Measurements from ENCODE around the gene EYS.
"Not testable (repeated sequence)": the region's sequence is repeated elsewhere in the genome, so short reads cannot be mapped to it uniquely, and the experiment has no call there.

EYS gene

GRCh38 chr6:63926950-63927927 lies 1779.8 kb downstream of the EYS start:
- no peak for DNase-seq

- DNase-seq, result no peak
Measured at GRCh38 chr6:63926258-63926780, 1780.7 kb downstream of the EYS start.

GRCh38 chr6:63923139-63923739 lies 1783.8 kb downstream of the EYS start:
- DNase-seq, result peak; percentile 32

- DNase-seq, result no peak
Measured at GRCh38 chr6:63919556-63920110, 1787.4 kb downstream of the EYS start.

- DNase-seq, result no peak
Measured at GRCh38 chr6:63912887-63913286, 1794.1 kb downstream of the EYS start.

GRCh38 chr6:63910863-63911551 lies 1796.0 kb downstream of the EYS start:
- DNase-seq, result no peak

GRCh38 chr6:63904650-63905248 lies 1802.3 kb downstream of the EYS start:
- DNase-seq, result peak; percentile 96

GRCh38 chr6:63899550-63899949 lies 1807.5 kb downstream of the EYS start:
- peak; percentile 41 for DNase-seq

GRCh38 chr6:63897952-63898351 lies 1809.1 kb downstream of the EYS start:
- peak; percentile 67 for DNase-seq

GRCh38 chr6:63897459-63897858 lies 1809.6 kb downstream of the EYS start:
- DNase-seq, result peak; percentile 93

- DNase-seq, result no peak
Measured at GRCh38 chr6:63888416-63888815, 1818.6 kb downstream of the EYS start.

GRCh38 chr6:63887804-63888203 lies 1819.2 kb downstream of the EYS start:
- DNase-seq, result not testable (repeated sequence)

GRCh38 chr6:63887002-63887751 lies 1819.8 kb downstream of the EYS start:
- DNase-seq, result no peak

- no peak for DNase-seq
Measured at GRCh38 chr6:63886341-63886740, 1820.7 kb downstream of the EYS start.

GRCh38 chr6:63883597-63883996 lies 1823.4 kb downstream of the EYS start:
- no peak for DNase-seq

GRCh38 chr6:63882208-63882607 lies 1824.8 kb downstream of the EYS start:
- DNase-seq, result no peak

- no peak for DNase-seq
Measured at GRCh38 chr6:63881791-63882190, 1825.2 kb downstream of the EYS start.

- no peak for DNase-seq
Measured at GRCh38 chr6:63872233-63872632, 1834.8 kb downstream of the EYS start.

GRCh38 chr6:63868351-63868750 lies 1838.7 kb downstream of the EYS start:
- no peak for DNase-seq

- DNase-seq, result no peak
Measured at GRCh38 chr6:63864671-63865318, 1842.2 kb downstream of the EYS start.

GRCh38 chr6:63864061-63864460 lies 1843.0 kb downstream of the EYS start:
- DNase-seq, result no peak

Data from fibroblast of skin of right biceps (primary cell).